H1 (cell line): ENCODE results near the gene ZNF177. TPM values are rescaled to one million over a fixed set of nuclear protein-coding genes. Genes with fewer than 3 reads are reported as not detected.

Experiments used
- BACH1 ChIP-seq: IDR thresholded peaks from 2 replicates; pipeline ENCODE4 v1.6.1; 2012; ENCODE audit warnings: low read length, improper control_type of control experiment
- CTCF ChIP-seq, 3 experiments: IDR thresholded peaks; 1 replicate in 2 of 3; 2 replicates in 1 of 3; pipeline versions ENCODE4 v1.5.1 to v1.6.1; 2011; ENCODE audit warnings: low read length in 3 of 3, mild to moderate bottlenecking in 3 of 3, inconsistent platforms in 2 of 3, low read depth in 1 of 3, moderate library complexity in 1 of 3; ENCODE audit not compliant: insufficient read depth in 1 of 3; ENCODE audit errors: control extremely low read depth in 1 of 3
- HDAC6 ChIP-seq: IDR thresholded peaks from one replicate; pipeline ENCODE4 v1.7.1; 2012; ENCODE audit warnings: low read depth, mild to moderate bottlenecking, inconsistent platforms, low read length, moderate library complexity
- JUND ChIP-seq: IDR thresholded peaks from 2 replicates; pipeline ENCODE4 v1.6.1; 2011; ENCODE audit warnings: mild to moderate bottlenecking, improper control_type of control experiment, low read length
- MAX ChIP-seq: IDR thresholded peaks from 2 replicates; pipeline ENCODE4 v1.6.1; 2012; ENCODE audit warnings: inconsistent platforms
- POU5F1 ChIP-seq: IDR thresholded peaks from 2 replicates; pipeline ENCODE4 v1.6.1; 2011; ENCODE audit warnings: low read depth, mild to moderate bottlenecking, low read length, moderate library complexity
- TAF7 ChIP-seq: optimal IDR thresholded peaks from 2 replicates; pipeline ENCODE3; 2011; ENCODE audit warnings: low read depth, mild to moderate bottlenecking, inconsistent platforms, low read length, moderate library complexity, borderline replicate concordance
- polyA plus RNA-seq, 7 experiments: library from polyadenylated mRNA; depleted of rRNA in 3 of 7; stranded (reverse) in 5 of 7; unstranded in 2 of 7; fragments of >200 nt in 5 of 7; fragments of 200-250 nt in 2 of 7; gene quantifications; 1 replicate in 5 of 7; 2 replicates in 1 of 7; 4 replicates in 1 of 7; pipeline versions ENCODE4 v1.2.1 to v1.2.3, GENCODE V29; 2011 to 2013; ENCODE audit warnings: missing spikeins in 2 of 7, mixed read lengths in 2 of 7
- total RNA-seq: library from RNA; stranded (reverse); fragmentation: NEBNext Ultra II Directional; extraction: Animal tissue kit (Norgen Biotek cat#: 25700); gene quantifications from 2 replicates; pipeline ENCODE4 v1.2.1, GENCODE V29; 2021

ZNF177 gene
- total and polyA plus RNA-seq, 2 of the 8 experiments (the other 6 are each of a cell fraction or from before 2014, with no cell fraction given), result 3.1 to 5.9 TPM

- TF ChIP-seq HDAC6 (no peak), BACH1 (no peak), CTCF (IDR thresholded peaks at IDR 0.05; ENCODE audit: control extremely low read depth in 1 of 3, insufficient read depth in 1 of 3, low read depth in 1 of 3, low read length in 3 of 3) (no peak), JUND (no peak), MAX (no peak), POU5F1 (no peak), TAF7 (no peak)
- TF ChIP-seq, all 59 proteins: peak for 0
Observed at GRCh38 chr19:9313756-9314155, 49.1 kb upstream of the ZNF177 start (continued).
